ENCODE measurements around the gene MYCBP2. TPM values are rescaled to one million over a fixed set of nuclear protein-coding genes. Genes with fewer than 3 reads are reported as not detected.

Gene MYCBP2
- total RNA-seq, 1 experiment from 2014 or later, result 55.6 TPM

DNA sequence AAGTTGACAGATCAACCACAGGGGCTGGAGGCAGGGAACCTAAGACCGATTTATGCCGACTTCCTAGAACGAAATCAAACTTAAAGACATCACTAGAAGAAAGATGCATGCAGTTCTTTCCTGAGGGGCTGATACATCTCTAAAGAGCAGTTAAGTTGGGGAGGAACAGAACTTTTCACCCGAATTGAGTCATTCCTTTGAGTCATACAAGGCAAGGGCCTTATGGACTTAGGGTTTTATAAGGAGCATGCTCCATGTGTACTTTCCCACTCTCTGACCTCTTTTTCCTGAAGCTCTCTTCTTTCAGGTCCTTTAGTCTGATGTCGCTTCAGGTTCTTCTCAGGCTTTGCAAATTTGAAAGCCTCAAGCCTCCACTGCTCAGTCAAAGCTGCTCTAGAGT lies 292.0 kb downstream of the MYCBP2 start:
- H3K4me1 ChIP-seq (replicated peaks; ENCODE audit: insufficient read depth), result peaks cover 8% of the 10 kb centered on the region
- no peak overlapping the region for H2AFZ ChIP-seq
- DNase-seq, result no peak
- no peaks in the 10 kb centered on the region; the same call in 1 of the 2 replicates for H3K9me2 ChIP-seq (ENCODE audit: insufficient read depth)
- H3K36me3 ChIP-seq (ENCODE audit: low read depth), result no peaks in the 10 kb centered on the region
- no peak overlapping the region for H3K4me2 ChIP-seq
- no peak overlapping the region for H3K4me3 ChIP-seq
- no peak overlapping the region for H3K27ac ChIP-seq
- no peaks in the 10 kb centered on the region for H3K27me3 ChIP-seq (ENCODE audit: insufficient read depth, low read depth)
- no peaks in the 10 kb centered on the region for H3F3A ChIP-seq (ENCODE audit: insufficient read depth, low read depth)
- no TSS peak for BruUV-seq (replicated peaks)
- H4K20me1 ChIP-seq (ENCODE audit: insufficient read depth), result no peaks in the 10 kb centered on the region
- CTCF ChIA-PET, result no interaction called here
- no peak for TF ChIP-seq EZH2 (IDR thresholded peaks at IDR 0.05; ENCODE audit: low read depth)
- TF ChIP-seq, protein P1, sequence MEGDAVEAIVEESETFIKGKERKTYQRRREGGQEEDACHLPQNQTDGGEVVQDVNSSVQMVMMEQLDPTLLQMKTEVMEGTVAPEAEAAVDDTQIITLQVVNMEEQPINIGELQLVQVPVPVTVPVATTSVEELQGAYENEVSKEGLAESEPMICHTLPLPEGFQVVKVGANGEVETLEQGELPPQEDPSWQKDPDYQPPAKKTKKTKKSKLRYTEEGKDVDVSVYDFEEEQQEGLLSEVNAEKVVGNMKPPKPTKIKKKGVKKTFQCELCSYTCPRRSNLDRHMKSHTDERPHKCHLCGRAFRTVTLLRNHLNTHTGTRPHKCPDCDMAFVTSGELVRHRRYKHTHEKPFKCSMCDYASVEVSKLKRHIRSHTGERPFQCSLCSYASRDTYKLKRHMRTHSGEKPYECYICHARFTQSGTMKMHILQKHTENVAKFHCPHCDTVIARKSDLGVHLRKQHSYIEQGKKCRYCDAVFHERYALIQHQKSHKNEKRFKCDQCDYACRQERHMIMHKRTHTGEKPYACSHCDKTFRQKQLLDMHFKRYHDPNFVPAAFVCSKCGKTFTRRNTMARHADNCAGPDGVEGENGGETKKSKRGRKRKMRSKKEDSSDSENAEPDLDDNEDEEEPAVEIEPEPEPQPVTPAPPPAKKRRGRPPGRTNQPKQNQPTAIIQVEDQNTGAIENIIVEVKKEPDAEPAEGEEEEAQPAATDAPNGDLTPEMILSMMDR (conservative IDR thresholded peaks at IDR 0.05), result no peak
- POLR2A ChIA-PET (ENCODE audit: unreplicated experiment), result no interaction called here
- H3K79me2 ChIP-seq (ENCODE audit: low read depth), result no peaks in the 10 kb centered on the region
- no peaks in the 10 kb centered on the region for H3K9me3 ChIP-seq (ENCODE audit: insufficient read depth, low read depth)
- intact Hi-C loops (cut with micrococcal nuclease; ENCODE audit: unreplicated experiment), result no loop called here

DNA sequence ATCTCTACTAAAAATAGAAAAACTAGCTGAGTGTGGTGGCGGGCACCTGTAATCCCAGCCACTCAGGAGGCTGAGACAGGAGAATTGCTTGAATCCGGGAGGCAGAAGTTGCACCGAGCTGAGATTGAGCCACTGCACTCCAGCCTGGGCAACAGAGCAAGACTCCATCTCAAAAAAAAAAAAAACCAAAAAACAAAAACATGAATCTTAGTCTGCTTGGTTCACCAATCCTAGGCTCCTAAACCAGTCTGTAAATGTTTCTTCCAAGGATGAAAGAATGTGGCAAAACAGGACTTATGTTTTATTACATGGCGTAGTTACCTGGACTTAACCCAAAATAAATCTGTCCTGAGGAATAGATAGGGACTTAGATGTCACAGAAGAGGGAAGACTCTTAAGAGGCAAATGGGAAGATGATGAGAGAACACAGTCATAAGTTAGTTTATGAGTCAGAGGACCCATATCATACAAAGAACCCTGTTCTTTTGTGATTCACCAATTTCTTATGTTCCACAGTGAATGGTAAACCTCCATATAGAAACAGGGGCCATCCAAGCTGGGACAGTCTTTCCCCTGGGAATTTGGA lies 293.1 kb downstream of the MYCBP2 start:
- intact Hi-C loops (cut with micrococcal nuclease; ENCODE audit: unreplicated experiment), result no loop called here
- Histone ChIP-seq H3K27me3 (ENCODE audit: insufficient read depth, low read depth) (no peaks in the 10 kb centered on the region), H3K27ac (no peak overlapping the region), H4K20me1 (ENCODE audit: insufficient read depth) (no peaks in the 10 kb centered on the region), H3K9me3 (ENCODE audit: insufficient read depth, low read depth) (no peaks in the 10 kb centered on the region), H3K79me2 (ENCODE audit: low read depth) (no peaks in the 10 kb centered on the region), H3K4me3 (no peak overlapping the region), H3K4me1 (replicated peaks; ENCODE audit: insufficient read depth) (peaks cover 19% of the 10 kb centered on the region), H3K4me2 (no peak overlapping the region), H3F3A (ENCODE audit: insufficient read depth, low read depth) (peaks cover 8% of the 10 kb centered on the region; the same call in 1 of the 2 replicates), H3K36me3 (ENCODE audit: low read depth) (no peaks in the 10 kb centered on the region), H3K9me2 (ENCODE audit: insufficient read depth) (no peaks in the 10 kb centered on the region; the same call in 1 of the 2 replicates), H2AFZ (no peak overlapping the region)
- BruUV-seq (replicated peaks), result no TSS peak
- no peak for DNase-seq
- TF ChIP-seq, protein P1 (conservative IDR thresholded peaks at IDR 0.05), result no peak
- TF ChIP-seq EZH2 (IDR thresholded peaks at IDR 0.05; ENCODE audit: low read depth), result no peak
- POLR2A ChIA-PET (ENCODE audit: unreplicated experiment), result interaction anchor here (0.6 kb wide), 1 partner anchor 130 kb away, joined by 4 read pairs; no protein-coding TSS in a partner anchor
- CTCF ChIA-PET, result interaction anchor here (0.6 kb wide), 1 partner anchor 43 kb away, joined by 3 read pairs; no protein-coding TSS in a partner anchor

DNA sequence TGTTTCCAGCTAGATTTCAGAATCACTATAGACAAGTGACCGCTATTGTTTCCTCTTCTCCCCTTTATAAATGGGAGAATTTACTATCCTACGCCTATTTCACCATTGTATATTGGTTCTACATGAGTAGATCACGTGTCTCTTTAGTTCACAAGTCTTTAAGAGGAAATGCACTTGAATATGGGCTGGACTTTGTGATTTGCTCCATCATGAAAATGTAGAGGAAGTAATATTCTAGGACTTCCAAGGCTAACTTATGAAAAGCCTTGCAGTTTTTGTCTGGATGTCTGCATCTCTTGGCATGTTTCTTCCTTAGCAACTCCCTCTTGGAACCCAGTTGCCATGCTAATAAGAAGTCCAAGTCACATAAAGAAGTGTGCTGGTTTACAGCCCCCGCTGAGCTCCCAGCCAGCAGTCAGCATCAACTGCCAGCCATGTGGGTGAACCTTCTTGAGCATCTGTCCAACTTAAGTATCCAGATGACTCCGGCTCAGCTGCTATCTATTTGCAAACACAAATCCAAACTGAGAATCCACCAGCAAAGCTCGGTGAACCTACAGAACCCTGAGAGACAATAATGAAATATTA lies 295.1 kb downstream of the MYCBP2 start:
- POLR2A ChIA-PET (ENCODE audit: unreplicated experiment), result no interaction called here

More for the DNA sequence above, 295.1 kb downstream of the MYCBP2 start:
- intact Hi-C loops (cut with micrococcal nuclease; ENCODE audit: unreplicated experiment), result no loop called here
- H3K36me3 ChIP-seq (ENCODE audit: low read depth), result no peaks in the 10 kb centered on the region
- no peaks in the 10 kb centered on the region; the same call in 1 of the 2 replicates for H3K9me2 ChIP-seq (ENCODE audit: insufficient read depth)
- H3F3A ChIP-seq (ENCODE audit: insufficient read depth, low read depth), result peaks cover 8% of the 10 kb centered on the region; the same call in 1 of the 2 replicates
- peaks cover 32% of the 10 kb centered on the region for H3K4me1 ChIP-seq (replicated peaks; ENCODE audit: insufficient read depth)
- no peak overlapping the region for H2AFZ ChIP-seq
- H3K27me3 ChIP-seq (ENCODE audit: insufficient read depth, low read depth), result no peaks in the 10 kb centered on the region
- no peaks in the 10 kb centered on the region for H4K20me1 ChIP-seq (ENCODE audit: insufficient read depth)
- H3K9me3 ChIP-seq (ENCODE audit: insufficient read depth, low read depth), result no peaks in the 10 kb centered on the region
- BruUV-seq (replicated peaks), result no TSS peak
- no peak overlapping the region for H3K4me3 ChIP-seq
- no peak for DNase-seq
- H3K27ac ChIP-seq, result no peak overlapping the region
- H3K4me2 ChIP-seq, result no peak overlapping the region
- CTCF ChIA-PET, result interaction anchor here (0.5 kb wide), 1 partner anchor 522 kb away, joined by 3 read pairs; no protein-coding TSS in a partner anchor
- TF ChIP-seq, protein P1 (conservative IDR thresholded peaks at IDR 0.05), result no peak
- TF ChIP-seq EZH2 (IDR thresholded peaks at IDR 0.05; ENCODE audit: low read depth), result no peak
- H3K79me2 ChIP-seq (ENCODE audit: low read depth), result no peaks in the 10 kb centered on the region
